ENCODE results near the gene MFNG.

The MFNG gene

DNA sequence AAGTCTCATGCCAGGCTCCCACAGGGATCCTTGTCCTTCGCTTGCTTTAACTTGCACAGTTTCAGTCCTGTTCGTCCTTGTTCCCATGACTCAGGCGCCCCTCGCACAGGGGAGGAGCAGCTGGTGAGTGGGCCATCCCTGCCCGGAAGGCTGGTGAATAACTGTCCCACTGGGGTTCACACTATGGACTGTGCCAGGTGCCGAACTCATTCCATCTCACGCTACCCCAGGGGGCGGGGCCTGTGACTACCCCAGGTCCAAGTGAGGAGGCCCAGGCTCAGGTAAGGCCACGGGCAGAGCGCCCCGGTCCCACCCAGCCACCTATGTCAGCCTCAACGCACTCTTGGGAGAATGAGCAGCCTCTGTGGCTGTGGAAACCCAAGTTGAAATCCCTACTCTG, 40.2 kb upstream of the MFNG start:
- Histone ChIP-seq H3K36me3 (no peaks in the 10 kb centered on the region), H3K4me3 (no peak overlapping the region), H3K27ac (no peak overlapping the region), H3K4me1 (peaks cover 0 to 8% (median 4%) of the 10 kb centered on the region in 4 donors), H3K27me3 (peaks cover 0 to 32% of the 10 kb centered on the region in 2 donors), H3K9me3 (no peaks in the 10 kb centered on the region)
- DNase-seq, result no peak
- TF ChIP-seq, protein P1, sequence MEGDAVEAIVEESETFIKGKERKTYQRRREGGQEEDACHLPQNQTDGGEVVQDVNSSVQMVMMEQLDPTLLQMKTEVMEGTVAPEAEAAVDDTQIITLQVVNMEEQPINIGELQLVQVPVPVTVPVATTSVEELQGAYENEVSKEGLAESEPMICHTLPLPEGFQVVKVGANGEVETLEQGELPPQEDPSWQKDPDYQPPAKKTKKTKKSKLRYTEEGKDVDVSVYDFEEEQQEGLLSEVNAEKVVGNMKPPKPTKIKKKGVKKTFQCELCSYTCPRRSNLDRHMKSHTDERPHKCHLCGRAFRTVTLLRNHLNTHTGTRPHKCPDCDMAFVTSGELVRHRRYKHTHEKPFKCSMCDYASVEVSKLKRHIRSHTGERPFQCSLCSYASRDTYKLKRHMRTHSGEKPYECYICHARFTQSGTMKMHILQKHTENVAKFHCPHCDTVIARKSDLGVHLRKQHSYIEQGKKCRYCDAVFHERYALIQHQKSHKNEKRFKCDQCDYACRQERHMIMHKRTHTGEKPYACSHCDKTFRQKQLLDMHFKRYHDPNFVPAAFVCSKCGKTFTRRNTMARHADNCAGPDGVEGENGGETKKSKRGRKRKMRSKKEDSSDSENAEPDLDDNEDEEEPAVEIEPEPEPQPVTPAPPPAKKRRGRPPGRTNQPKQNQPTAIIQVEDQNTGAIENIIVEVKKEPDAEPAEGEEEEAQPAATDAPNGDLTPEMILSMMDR (IDR thresholded peaks at IDR 0.05), result no peak
- intact Hi-C loops (cut with DNase I; ENCODE audit: low total_unique reads), result no loop called here

DNA sequence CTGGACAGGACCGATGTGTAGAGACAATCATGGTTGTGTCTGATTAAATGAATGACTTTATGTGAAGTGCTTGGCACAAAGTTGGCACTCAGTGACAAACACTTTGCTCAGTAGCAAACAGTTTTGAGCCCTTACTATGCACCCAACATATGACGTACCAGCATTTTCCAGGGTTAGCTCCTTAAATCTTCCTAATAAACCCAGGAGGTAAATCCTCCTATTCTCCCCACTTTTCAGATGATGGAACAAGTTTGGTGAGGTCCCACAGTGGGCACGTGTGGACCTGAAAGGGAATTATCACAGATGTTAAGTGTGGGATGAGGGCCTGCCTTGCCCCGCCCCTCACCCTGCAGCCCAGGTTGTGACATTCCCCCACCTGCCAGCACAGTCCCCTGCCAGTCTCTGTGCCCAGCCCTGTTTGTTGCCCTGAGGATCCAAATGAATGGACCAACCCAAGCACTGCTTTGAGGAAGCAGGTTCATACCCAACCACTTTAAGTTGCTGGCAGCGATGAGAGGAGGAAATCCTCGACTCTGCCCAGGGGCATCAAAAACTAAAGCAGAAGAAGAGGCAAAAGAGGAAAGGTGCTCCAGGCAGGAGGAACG, 39.7 kb upstream of the MFNG start:
- Histone ChIP-seq H3K36me3 (no peaks in the 10 kb centered on the region), H3K4me1 (peaks cover 0 to 8% (median 4%) of the 10 kb centered on the region in 4 donors), H3K9me3 (no peaks in the 10 kb centered on the region), H3K27ac (no peak overlapping the region), H3K4me3 (no peak overlapping the region), H3K27me3 (peaks cover 0 to 37% of the 10 kb centered on the region in 2 donors)
- DNase-seq, result no peak
- TF ChIP-seq, protein P1 (IDR thresholded peaks at IDR 0.05), result no peak
- intact Hi-C loops (cut with DNase I; ENCODE audit: low total_unique reads), result no loop called here

DNA sequence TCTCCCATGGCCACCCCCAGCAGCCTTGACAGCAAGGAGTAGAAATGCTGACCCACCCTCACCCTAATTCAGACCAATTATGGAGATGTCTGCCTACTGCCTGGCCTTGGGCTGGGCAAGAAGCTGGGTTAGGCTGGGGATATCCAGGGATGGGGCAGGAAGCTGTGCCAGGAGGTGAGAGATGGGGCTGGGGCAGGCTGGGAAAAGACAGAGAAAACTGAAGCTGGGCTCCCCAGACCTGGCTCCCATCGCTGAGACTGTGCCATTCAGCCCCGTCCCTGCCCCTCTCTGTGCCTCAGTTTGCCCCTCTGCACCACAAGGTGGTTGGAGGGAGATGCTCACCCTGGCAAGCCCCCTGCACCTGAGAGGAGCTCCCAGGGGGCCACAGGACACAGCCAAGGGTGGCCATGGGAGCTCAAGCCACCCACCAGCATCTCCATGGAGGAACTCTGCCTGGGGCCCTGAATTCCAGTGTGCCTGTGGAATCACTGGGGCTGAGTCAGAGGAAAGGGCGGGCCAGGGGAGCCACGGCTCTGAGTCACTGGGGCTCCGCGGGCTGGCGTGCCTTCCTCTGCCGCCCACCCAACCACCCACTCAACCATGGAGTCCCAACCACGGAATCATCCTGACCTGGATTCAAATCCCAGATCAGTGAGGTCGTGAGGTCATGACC, 39.0 kb upstream of the MFNG start:
- Histone ChIP-seq H3K4me1 (peaks cover 0 to 8% (median 4%) of the 10 kb centered on the region in 4 donors), H3K27me3 (peaks cover 0 to 43% of the 10 kb centered on the region in 2 donors), H3K4me3 (no peak overlapping the region), H3K27ac (no peak overlapping the region), H3K9me3 (no peaks in the 10 kb centered on the region), H3K36me3 (no peaks in the 10 kb centered on the region)
- DNase-seq, result no peak
- intact Hi-C loops (cut with DNase I; ENCODE audit: low total_unique reads), result no loop called here
- TF ChIP-seq, protein P1 (IDR thresholded peaks at IDR 0.05), result no peak

DNA sequence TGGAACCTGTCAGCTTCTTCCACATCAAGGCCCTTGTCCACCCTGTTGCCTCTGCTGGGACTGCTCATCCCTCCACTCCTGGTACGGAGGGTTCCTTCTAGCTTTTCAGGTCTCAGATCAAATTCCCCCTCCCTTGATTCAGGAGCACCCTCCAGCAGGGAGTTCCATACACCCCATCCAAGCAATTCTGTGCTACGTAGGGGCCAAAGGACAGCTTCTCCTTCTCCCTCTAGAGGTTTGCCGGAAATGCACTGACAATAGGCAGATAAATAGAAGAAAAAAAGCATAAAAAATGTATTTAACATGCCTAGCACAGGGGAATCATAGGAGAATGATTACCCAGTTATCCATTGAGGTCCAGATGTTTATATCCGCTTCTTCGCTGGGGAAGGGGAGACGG, 36.3 kb upstream of the MFNG start:
- Histone ChIP-seq H3K36me3 (no peaks in the 10 kb centered on the region), H3K27me3 (peaks cover 0 to 71% of the 10 kb centered on the region in 2 donors), H3K4me3 (no peak overlapping the region), H3K9me3 (no peaks in the 10 kb centered on the region), H3K4me1 (peaks cover 0 to 22% (median 14%) of the 10 kb centered on the region in 4 donors), H3K27ac (no peak overlapping the region)
- no peak for DNase-seq
- TF ChIP-seq, protein P1 (IDR thresholded peaks at IDR 0.05), result no peak
- intact Hi-C loops (cut with DNase I; ENCODE audit: low total_unique reads), result no loop called here

DNA sequence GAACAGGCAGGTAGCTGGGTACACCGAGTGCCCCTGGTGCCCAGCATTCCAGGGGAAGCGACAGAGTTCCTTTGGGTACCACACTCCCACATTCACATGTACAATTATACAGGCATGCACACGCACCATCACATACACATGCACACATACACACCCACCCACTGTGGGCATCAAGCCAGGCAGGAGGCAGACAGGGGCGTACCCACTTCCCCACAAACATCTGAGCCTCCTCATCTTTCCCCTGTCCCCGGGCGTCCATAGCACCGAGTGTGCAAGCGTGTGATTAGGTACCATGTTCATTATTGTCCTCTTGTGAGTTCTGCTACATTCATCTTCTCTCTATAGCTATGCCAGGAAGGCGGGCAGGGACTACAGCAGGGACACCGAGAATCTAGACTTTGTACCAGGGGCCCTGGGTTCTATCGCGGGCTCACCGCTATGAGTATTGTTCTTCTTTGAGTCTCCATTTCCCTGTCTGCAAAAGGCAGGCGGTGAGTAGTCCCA, 35.1 kb upstream of the MFNG start:
- Histone ChIP-seq H3K9me3 (no peaks in the 10 kb centered on the region), H3K4me1 (peaks cover 0 to 22% (median 14%) of the 10 kb centered on the region in 4 donors), H3K4me3 (no peak overlapping the region), H3K27me3 (peaks cover 0 to 72% of the 10 kb centered on the region in 2 donors), H3K36me3 (no peaks in the 10 kb centered on the region), H3K27ac (no peak overlapping the region)
- TF ChIP-seq, protein P1 (IDR thresholded peaks at IDR 0.05), result no peak
- intact Hi-C loops (cut with DNase I; ENCODE audit: low total_unique reads), result no loop called here
- DNase-seq, result no peak

Measured in tibial artery (tissue), 4 donors.